Heart right ventricle (tissue), 16 donors: Measurements from ENCODE around the gene NPIPA8. TPM values are rescaled to one million over a fixed set of nuclear protein-coding genes. Genes with fewer than 3 reads are reported as not detected.
"Not testable (repeated sequence)": the region's sequence is repeated elsewhere in the genome, so short reads cannot be mapped to it uniquely, and the experiment has no call there.

Experiments used
- ATAC-seq, 8 donors: fragments of 200-7000 bp; cut with Tn5 transposase; one replicate each; pipeline ENCODE4 v1.9.1; 2020; ENCODE audit warnings: mild to moderate bottlenecking in 8 of 8, moderate library complexity in 8 of 8, moderate number of reproducible peaks in 1 of 8
- DNase-seq, 2 donors: peaks; one replicate each; pipeline ENCODE4 v3.0.0-alpha.2; 2020
- H3K27ac ChIP-seq, 10 donors: fragments of 200-600 bp; sonication (generic) in 2 of 10; one replicate each; pipeline versions ENCODE4 v1.5.0 to v1.8.0; 2020 to 2022; ENCODE audit warnings: mild to moderate bottlenecking in 3 of 10
- H3K27me3 ChIP-seq, 7 donors: fragments of 200-600 bp; one replicate each; pipeline ENCODE4 v1.8.0; 2021 to 2022; ENCODE audit warnings: mild to moderate bottlenecking in 2 of 7
- H3K36me3 ChIP-seq, 9 donors: fragments of 200-600 bp; sonication (generic) in 1 of 9; one replicate each; pipeline versions ENCODE4 v1.5.0 to v1.8.0; 2020 to 2022; ENCODE audit warnings: mild to moderate bottlenecking in 2 of 9
- H3K4me1 ChIP-seq, 9 donors: fragments of 200-600 bp; sonication (generic) in 1 of 9; one replicate each; pipeline versions ENCODE4 v1.5.0 to v1.8.0; 2020 to 2022; ENCODE audit warnings: mild to moderate bottlenecking in 4 of 9
- H3K4me3 ChIP-seq, 10 donors: fragments of 200-600 bp; sonication (generic) in 2 of 10; one replicate each; pipeline versions ENCODE4 v1.5.0 to v1.8.0; 2020 to 2022; ENCODE audit warnings: mild to moderate bottlenecking in 7 of 10, moderate library complexity in 2 of 10
- H3K9me3 ChIP-seq, 11 donors: fragments of 200-600 bp in 10 of 11; sonication (generic) in 2 of 11; one replicate each; pipeline versions ENCODE4 v1.5.0 to v1.8.0; 2013 to 2022; ENCODE audit warnings: mild to moderate bottlenecking in 2 of 11, control low read depth in 1 of 11, moderate library complexity in 1 of 11
- WGBS, 2 donors: extraction: QIAGEN DNeasy Blood & Tissue Kit; methylation state at CpG; one replicate each; pipeline ENCODE4 v1.1.7; 2013; ENCODE audit warnings: inconsistent platforms in 1 of 2; 5-methylcytosine and 5-hydroxymethylcytosine counted together
- intact Hi-C, 10 donors: fragments of 100-400 bp; cut with DNase I; formaldehyde crosslinking; loops; one replicate each; pipeline versions ENCODE4 v1.11.1 to v1.14.2; 2022
- microRNA-seq, 2 donors: library from miRNA; unstranded; fragments of <30 nt; microRNA quantifications; one replicate each; pipeline ENCODE4 v1.2.0, GENCODE V29; 2021
- polyA plus RNA-seq, 2 donors: library from polyadenylated mRNA; stranded (reverse); fragments of 200-250 nt; gene quantifications; one replicate each; pipeline ENCODE4 v1.2.3, GENCODE V29; 2013
- total RNA-seq, 10 donors: library from RNA; stranded (reverse); fragmentation: NEBNext Ultra II Directional in 3 of 10; extraction: Animal tissue kit (Norgen Biotek cat#: 25700) in 3 of 10; gene quantifications; one replicate each; pipeline versions ENCODE4 v1.2.1 to v1.2.4, GENCODE V29; 2021 to 2023
- donor health status: Arrhythmogenic right ventricular cardiomyopathy.
- donor health status: ischemic (EF 13 %, LVEDD 7.1; RV severe dilation, severe dysfunction).
- donor health status: healthy with polysubstance abuse.
- donor health status: DM: no; HTN: yes; CAD: no.
- donor health status: DM: no; HTN: no; CAD: no.
- donor health status: ischemic (EF 25% LVEDD 6.9; RV normal size, moderate dysfunction).
- donor health status: ischemic (EF 25% LVEDD 5.7; RV mildly dilated, moderate dysfunction).
- donor health status: healthy.
- donor health status: DM: yes; HTN: yes; CAD: no.
- donor health status: Ischemic cardiomyopathy.
- donor health status: ischemic (EF 35%, LVEDD 5.7; RV mildly dilated, moderate dysfunction).
- donor health status: nonischemic (EF 11% LVEDD 7.7; RV severe dilation, severe dysfunction).
- donor health status: DM: yes; HTN: yes; CAD: no.
- donor health status: PGD.
- donor health status: ischemic (EF 29% LVEDD 5.4; RV normal size, mild dysfunction).
- donor health status: nonischemic (EF 23%, LVEDD 6.1; RV moderate dilation, normal function).

Gene NPIPA8
- total and polyA plus RNA-seq, 12 donors: 0.03 to 16.8 (median 0.20) TPM; not detected in 4

DNA sequence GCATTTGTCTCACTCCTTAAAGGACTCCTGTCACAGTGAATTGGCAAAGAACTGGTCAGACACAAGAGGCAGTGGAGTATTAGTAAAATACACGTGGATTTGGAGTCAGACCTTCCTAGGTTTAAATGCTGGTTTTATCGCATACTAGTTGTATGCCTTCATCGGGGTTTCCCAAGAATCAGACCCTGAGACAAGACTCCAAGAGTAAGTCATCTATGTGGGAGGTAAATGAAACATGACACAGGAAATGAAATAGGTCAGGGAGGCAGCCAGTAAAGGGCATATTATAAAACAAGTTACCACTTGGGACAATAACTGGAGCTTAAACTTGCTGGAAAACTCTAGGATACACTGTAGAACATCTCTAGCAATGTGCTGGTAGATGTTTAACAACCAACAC lies 59.8 kb downstream of the NPIPA8 start:
- H3K4me3 ChIP-seq, ATAC-seq, H3K4me1 ChIP-seq, H3K36me3 ChIP-seq, H3K27me3 ChIP-seq, H3K27ac ChIP-seq, H3K9me3 ChIP-seq, intact Hi-C loops, DNase-seq: not testable (repeated sequence)
- 70 to 71% methylated on average over 1 of the region's 3 CpGs for WGBS, 2 donors

DNA sequence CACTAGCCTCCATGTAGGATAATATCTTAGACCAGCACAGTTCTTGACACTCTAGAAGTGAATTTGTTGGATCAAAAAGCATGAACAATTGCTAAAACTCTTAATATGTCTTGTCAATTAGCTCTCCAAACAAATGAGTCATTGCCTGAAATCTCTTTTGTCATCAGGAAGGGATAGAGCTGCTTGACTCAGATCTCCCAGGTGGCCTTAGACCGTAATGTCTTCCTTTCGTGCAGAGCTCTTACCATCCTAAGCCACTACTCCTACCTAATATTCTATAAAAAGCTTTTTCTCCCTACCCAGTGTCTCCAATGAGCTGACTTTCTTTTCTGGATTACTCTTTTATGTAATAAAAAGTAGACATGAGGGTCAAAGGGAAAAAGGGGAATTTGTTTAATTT lies 66.4 kb downstream of the NPIPA8 start:
- H3K9me3 ChIP-seq, H3K36me3 ChIP-seq, H3K27ac ChIP-seq, intact Hi-C loops, H3K4me1 ChIP-seq, H3K27me3 ChIP-seq, DNase-seq, H3K4me3 ChIP-seq, ATAC-seq: not testable (repeated sequence)
- 54 to 77% methylated on average over 2 of the region's 2 CpGs for WGBS, 2 donors

Small RNA genes within 50 kb of the gene (microRNA-seq; reads per million reads assigned to microRNA genes)
- 0 reads per million in 2 donors for gene MIR6511A4
- gene MIR6770-3: 0 reads per million in 2 donors

Other genes with a start within 250 kb of the NPIPA8 start
- gene NOMO2, start 225.4 kb upstream of the NPIPA8 start, total RNA-seq: 100 to 1,000 TPM; 127 to 239 (median 186) TPM
- 100 to 1,000 TPM; 106 to 118 TPM for gene NOMO2, start 225.4 kb upstream of the NPIPA8 start, polyA plus RNA-seq